AG08396 (cell line): Measurements from ENCODE around the gene DHX9.

Source experiments
- DNase-seq: peaks from one replicate; pipeline ENCODE4 v3.0.0; 2012; ENCODE audit warnings: low spot score, mixed read lengths

The DHX9 gene

GRCh38 chr1:182839209-182840066 is at the start of gene DHX9:
DHX9 (plus strand) TSS chr1:182839347; CDS start chr1:182842567, 3,220 bp downstream.
- DNase-seq, result peak; percentile 99

- no peak for DNase-seq
Observed at GRCh38 chr1:182791281-182792179, 47.6 kb upstream of the DHX9 start.

DNA sequence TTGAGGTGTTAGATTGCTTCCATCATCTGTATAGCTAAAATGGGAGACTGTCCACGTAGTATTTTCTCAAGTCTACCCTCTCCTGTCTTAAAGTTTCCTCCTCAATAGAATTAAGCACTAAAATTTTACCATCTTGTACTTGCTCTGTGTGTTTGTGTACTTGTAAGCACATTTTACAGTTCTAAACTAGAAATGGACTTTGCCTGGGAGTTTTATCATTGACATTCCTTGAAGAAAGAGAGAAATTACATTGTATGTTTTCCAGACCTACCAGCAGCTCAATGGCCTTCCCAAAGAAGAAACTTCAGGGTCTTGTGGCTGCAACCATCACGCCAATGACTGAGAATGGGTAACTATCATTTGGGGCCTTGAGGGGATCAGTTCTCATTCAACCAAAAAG is 45.1 kb upstream of the DHX9 start:
- no peak for DNase-seq

DNA sequence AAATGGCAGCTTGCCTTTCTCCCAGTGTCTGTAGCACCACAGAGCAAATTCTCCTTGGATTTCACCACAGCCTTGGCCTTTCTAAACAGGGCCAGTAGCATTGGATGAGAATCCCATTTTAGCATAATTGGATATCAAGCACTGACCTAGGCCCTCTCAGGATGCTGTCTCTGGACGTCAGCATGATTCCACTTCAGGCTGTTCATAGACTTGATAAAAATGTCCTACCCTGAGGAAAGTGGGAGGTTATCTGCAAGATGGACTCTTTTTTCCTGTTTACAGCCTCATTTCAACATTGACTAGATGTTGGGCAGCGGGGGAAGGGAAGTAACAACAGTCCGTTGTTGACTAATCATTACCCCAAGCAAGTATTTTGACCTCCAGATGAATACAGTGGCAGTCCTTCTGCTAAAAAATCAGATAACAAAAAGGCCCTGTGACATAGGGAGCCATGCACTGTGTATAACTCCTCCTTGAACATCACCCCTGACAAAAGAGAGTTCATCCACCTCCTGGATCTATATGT is 44.4 kb upstream of the DHX9 start:
- no peak for DNase-seq

DNA sequence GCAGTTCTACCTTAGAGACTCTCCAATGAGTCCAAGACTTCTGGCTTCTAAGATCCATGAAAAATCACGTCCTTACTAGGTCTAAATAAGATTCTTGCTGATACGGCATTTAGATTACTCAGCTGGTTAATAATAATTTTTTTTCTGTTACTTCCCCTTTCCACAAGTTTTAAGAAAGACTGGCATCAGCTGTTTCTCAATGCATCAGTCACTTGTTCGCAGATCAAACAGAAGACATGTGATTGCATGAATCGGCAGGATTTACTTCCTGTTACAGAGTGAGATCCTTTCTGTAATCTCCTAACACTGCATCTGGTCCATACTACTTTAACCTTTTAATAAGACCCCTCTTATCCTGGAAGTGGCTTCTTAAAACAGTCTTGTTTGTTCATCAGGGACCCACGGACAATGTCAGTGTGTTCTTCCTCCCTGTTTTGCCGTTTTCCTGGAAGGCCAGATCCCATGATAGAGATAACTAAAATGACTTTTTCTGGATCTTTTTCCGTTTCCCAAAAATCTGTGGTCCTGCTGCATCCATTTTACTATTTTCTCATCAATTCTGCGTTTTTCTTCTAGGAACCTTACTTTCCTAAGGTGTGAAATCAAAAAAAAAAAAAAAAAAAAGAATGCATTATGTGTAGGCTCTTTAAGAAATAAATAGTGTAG is 43.5 kb upstream of the DHX9 start:
- DNase-seq, result no peak

- DNase-seq, result no peak
Observed at GRCh38 chr1:182802006-182802803, 36.9 kb upstream of the DHX9 start.

DNA sequence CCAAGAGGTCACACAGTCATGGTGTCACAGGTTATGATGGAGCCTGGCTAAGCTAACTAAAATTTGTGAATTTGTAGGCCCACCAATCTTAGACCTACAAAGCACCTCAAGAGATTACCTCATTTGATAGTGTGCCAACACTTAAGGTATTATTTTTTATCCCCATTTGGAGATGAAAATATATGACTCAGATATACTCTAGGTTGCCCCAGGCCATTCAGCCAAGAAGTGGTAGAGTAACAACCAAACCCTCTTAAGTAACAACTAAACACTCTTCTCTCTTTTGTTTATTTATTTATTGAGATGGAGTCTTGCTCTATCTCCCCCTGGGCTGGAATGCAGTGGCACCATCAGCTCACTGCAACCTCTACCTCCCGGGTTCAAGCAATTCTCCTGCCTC is 35.3 kb upstream of the DHX9 start:
- DNase-seq, result no peak

GRCh38 chr1:182806015-182806678 is 33.0 kb upstream of the DHX9 start:
- DNase-seq, result no peak

DNA sequence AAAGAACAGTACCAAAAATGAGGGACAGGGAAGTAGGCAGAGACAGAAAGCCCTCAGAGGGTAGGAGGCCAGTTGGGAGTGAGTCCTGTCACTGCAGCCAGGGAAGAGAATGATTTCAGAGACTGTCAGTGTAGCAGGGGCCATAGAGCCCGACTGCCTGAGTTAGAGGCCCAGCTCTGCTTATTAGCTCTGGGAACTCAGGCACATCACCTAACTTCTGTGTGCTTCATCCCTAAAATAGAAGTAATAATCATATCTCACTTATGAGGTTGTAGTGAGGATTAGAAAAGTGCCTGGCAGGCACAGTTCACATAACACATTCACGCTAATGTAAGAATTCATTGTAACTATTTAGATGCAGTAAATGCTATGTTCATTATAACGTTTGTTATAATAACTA is 31.2 kb upstream of the DHX9 start:
- no peak for DNase-seq

- DNase-seq, result no peak
Observed at GRCh38 chr1:182809414-182809957, 29.7 kb upstream of the DHX9 start.

DNA sequence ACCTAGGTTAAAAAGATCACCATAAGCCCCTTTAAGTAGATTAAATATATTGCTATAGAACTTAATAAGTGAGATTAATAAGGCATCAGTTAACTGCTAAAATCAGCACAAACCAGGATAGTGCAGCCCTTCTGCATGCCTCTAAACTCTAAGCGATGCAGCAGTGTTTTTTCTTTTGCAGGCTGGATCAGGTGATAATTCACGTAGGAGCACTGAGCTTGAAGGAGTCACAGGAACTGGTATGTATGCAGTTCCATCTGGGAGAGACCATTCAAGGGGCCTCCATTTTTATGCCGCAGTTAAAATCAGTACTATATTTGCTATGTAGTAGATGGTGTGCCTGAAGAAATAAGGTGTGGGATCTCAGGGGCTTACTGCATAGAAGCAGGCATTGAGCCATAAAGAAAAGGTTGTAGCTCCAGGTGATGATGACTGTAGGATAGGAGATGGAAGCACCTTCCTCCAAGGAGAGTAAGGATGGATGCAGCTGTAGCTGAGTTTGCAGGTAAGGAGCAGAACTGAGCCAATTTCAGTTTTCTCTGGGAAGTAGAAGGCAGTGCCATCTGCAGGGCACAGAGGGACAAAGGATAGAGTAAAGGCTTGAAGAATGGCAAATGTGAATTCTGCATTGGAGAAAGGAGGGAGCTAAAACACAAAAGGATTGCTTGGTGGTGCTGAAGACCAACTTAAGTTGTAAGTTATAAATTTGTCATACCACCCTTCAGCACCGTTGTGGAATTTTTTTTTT is 27.0 kb upstream of the DHX9 start:
- no peak for DNase-seq

DNA sequence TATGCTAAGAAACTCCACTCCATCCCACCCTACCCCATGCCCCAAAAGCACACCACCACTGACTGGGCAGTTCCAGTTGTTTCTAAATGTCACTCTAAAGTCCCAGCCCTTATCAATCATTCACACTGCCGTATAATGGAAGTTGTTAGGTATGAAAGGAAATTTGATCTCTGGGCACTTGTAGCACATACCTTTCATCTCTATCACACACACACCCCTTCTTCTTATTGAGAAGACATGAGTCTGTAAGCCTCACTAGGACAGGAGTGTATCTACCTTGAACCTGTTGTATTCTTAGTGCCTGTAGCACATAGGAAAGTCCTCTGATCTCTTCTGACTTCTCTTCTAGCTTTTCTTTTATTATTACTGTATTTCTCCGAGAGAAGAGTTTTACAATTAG is 22.3 kb upstream of the DHX9 start:
- no peak for DNase-seq

DNA sequence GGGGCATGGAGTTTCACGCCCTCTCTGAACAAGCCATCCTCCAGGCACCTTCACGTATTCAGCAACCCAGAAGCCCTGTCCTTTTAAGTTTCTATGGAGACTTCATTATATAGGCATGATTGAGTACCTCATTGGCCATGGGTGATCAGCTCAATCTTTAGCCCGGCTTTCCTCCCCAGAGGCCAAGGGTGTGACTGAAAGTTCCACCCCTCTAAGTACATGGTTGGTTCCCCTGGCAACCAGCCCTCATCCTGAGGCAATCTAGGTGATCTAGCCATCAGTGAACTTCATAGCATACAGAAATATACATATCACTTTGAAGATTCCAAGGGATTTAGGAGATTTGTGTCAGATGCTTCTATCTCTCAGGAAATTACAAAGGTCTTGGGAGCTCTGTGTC is 21.3 kb upstream of the DHX9 start:
- no peak for DNase-seq

DNA sequence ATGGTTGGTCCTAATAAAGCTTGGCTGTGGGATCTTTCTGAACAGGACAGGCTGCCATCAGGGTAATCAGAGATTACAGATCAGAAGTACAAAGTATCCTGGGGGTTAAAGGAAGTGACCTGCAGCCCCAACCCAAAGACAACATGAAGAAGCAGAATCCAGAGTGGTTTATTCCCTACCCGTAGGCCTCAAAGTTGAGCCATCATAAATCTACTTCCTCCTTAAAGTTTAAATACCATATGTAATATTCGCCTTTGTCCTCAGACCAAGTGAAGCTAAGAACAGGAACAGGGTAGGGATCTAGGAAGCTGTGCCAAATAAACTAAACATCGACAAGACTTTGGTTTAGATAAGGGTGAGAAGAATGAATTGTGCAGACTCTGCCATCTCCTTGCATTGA is 15.9 kb upstream of the DHX9 start:
- DNase-seq, result no peak

GRCh38 chr1:182826892-182827291 is 12.3 kb upstream of the DHX9 start:
- no peak for DNase-seq

GRCh38 chr1:182829285-182829932 is 9.7 kb upstream of the DHX9 start:
- DNase-seq, result no peak

GRCh38 chr1:182833271-182833670 is 5.9 kb upstream of the DHX9 start:
- no peak for DNase-seq

DNA sequence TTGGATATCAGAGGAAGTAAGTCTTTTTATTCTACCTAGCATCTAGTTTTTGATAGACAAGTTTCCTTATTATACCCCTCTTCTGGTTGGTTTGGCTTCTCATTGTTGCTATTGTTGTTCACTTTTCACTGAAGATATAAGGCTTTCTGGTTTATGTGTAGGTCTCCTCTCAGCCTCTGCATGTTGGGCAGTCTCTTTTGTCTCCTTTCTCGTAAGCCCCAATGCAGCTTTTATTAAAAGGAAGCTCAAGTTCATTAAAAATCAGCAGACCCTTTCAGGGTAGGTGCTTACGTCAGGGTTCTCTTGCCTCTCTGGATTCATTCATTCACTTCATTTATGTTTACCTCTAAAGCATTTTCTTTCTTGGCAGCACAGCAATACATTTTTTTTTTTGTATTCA is 4.8 kb upstream of the DHX9 start:
- no peak for DNase-seq

DNA sequence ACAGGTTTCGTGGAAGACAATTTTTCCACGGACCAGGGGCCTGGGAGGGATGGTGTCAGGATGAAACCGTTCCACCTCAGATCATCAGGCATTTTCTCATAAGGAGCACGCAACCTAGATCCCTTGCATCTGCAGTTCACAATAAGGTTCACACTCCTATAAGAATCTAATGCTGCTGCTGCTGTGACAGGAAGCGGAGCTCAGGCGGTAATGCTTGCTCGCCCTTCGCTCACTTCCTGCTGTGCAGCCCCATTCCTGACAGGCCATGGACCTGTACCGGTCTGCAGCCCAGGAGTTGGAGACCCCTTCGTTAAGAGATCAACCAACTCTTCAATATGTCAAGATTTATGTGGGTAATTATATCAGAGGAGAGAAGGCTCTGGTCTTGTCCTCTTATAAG is 3.3 kb upstream of the DHX9 start:
- no peak for DNase-seq
